NCI-H146 treated with DMSO at 0.1 percent for 48 hours (cell line): ENCODE data around the gene TTC17.

Source experiments
- DNase-seq: peaks from one replicate; lab custom pipeline; 2025; ENCODE audit not compliant: unreplicated experiment; lab: John Stamatoyannopoulos, UW

The TTC17 gene

GRCh38 chr11:43521471-43521870 is 162.8 kb downstream of the TTC17 start:
- no peak for DNase-seq

GRCh38 chr11:43523632-43524031 is 164.9 kb downstream of the TTC17 start:
- no peak for DNase-seq

GRCh38 chr11:43532041-43532440 is 173.3 kb downstream of the TTC17 start:
- DNase-seq: no peak

DNA sequence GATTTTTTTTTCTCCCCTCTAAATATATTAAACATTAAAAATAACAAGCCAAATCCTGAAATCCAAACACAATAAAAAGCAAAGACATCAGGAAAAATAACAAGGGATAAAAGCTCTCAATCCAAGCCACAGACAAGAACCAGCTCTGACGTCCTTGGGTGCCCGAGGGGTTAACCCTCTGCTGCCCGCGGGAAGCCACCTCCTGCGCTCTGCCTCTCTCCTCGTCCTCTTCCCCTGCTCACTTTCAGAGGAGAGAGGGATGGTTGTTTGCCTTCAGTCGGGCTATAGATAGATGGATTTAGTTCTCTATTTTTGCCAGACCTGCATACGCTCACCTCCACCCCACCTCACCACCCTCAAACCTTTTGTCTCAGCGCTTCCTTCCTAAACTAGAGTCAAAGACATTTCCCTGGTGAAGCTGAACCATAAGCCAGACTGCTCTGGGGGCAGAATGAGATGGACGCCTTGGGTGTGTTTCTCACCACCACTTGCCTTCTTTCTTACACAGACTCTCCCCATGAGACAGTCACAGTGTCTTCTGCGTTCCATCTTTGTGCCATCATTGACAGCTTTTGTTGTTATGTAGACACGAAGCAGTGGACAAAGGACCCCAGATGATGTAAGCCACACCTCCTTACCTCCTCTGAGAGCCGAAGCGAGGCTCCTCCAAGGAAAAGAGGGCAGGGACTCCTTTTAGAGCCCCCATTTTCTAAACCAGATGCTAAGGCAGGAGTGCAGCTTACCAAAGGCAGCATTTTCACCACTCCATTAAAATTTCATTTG is 179.3 kb downstream of the TTC17 start:
- DNase-seq: no peak

- no peak for DNase-seq
Measured at GRCh38 chr11:43541993-43542392, 183.3 kb downstream of the TTC17 start.

DNA sequence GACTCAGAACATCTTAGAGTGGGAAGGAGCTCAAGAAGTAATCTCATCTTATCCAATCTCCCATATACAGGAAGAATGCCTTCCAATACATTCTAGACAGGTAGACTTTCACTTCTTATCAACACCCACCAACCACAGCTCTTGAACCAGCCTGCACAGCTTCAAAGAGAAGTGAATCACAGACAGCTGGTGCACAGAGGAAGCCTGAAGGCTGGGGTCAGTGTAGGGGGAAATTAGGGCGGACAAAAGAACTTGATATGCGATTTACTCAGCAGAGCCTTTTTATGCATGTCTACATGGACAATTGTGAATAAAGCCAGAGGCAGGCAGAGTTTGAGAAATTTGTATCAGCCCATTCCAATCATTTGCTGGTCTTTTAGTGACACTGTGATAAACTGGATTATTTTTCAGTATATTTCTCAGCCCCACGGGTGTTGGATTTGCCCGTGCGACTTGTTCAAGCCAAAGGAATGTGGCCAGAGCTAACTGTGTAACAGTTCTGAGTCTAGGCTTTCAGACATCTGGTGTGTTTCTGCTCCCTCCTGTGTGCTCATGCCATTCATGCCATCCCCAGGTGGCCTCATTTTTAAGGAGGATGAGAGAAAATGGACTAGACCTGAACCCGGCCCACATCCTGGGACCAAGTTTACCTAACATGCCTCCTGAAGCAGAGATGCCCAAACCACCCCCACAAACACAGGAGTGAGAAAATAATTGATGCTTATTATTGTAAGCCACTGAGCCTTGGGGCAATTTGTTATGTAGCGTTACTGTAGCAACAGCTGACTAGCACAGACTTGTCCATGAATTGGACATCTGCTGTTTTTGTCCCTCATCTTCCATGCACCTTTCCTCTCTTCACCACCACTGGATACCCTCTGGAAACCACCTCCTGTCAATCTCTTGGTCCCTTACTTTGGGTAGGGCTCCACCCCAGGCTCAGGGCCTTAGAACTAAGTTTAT is 184.3 kb downstream of the TTC17 start:
- DNase-seq: peak; percentile 38
